SU-DHL-6 (cell line): ENCODE results near the gene NSMCE4A.

Experiments
- H2AFZ ChIP-seq: fragments of 200-600 bp; sonication (generic); 2 replicates; pipeline ENCODE4 v1.6.1; 2014; ENCODE audit warnings: low read depth, mild to moderate bottlenecking, moderate library complexity, mixed read lengths, antibody characterized with exemption, low read length; ENCODE audit not compliant: severe bottlenecking
- H3F3A ChIP-seq: fragments of 200-600 bp; shearing (Covaris generic); 2 replicates; pipeline ENCODE4 v1.6.0; 2016; ENCODE audit warnings: antibody characterized with exemption, mild to moderate bottlenecking; ENCODE audit not compliant: insufficient read depth
- H3K27ac ChIP-seq: fragments of 200-600 bp; sonication (generic); 2 replicates; pipeline ENCODE4 v1.5.1; 2016; ENCODE audit warnings: low read depth, mild to moderate bottlenecking, low read length, moderate library complexity, mixed read lengths
- H3K27me3 ChIP-seq: fragments of 200-600 bp; sonication (generic), shearing (Covaris generic); 2 replicates; pipeline ENCODE4 v1.6.0; 2014; ENCODE audit warnings: mild to moderate bottlenecking, low read length
- H3K36me3 ChIP-seq: fragments of 200-600 bp; sonication (generic); 2 replicates; pipeline ENCODE4 v1.6.1; 2014; ENCODE audit warnings: mild to moderate bottlenecking, low read length, mixed read lengths
- H3K4me2 ChIP-seq: fragments of 300-600, 200-600 bp; shearing (Covaris generic), sonication (generic); 2 replicates; pipeline ENCODE4 v1.6.0; 2014; ENCODE audit warnings: low read length, low read depth, mild to moderate bottlenecking; ENCODE audit not compliant: poor library complexity, severe bottlenecking
- H3K4me3 ChIP-seq: fragments of 200-600 bp; sonication (generic); 2 replicates; pipeline ENCODE4 v1.5.1; 2014; ENCODE audit warnings: antibody characterized with exemption, low read length, mild to moderate bottlenecking, mixed read lengths; ENCODE audit not compliant: insufficient read depth, poor library complexity, severe bottlenecking
- H3K79me2 ChIP-seq: fragments of 200-600 bp; sonication (generic); 2 replicates; pipeline ENCODE4 v1.6.1; 2014; ENCODE audit warnings: mild to moderate bottlenecking, low read length, moderate library complexity; ENCODE audit not compliant: insufficient read depth
- H3K9ac ChIP-seq: fragments of 200-600 bp; sonication (generic); 2 replicates; pipeline ENCODE4 v1.7.0; 2014; ENCODE audit warnings: mild to moderate bottlenecking, low read length
- H3K9me2 ChIP-seq: fragments of 200-600 bp; sonication (generic); replicated peaks from 2 replicates; pipeline ENCODE4 v1.6.1; 2014; ENCODE audit warnings: low read length; ENCODE audit not compliant: insufficient read depth
- H3K9me3 ChIP-seq: fragments of 200-600 bp; sonication (generic); 2 replicates; pipeline ENCODE4 v1.6.1; 2014; ENCODE audit warnings: low read length, mixed read lengths; ENCODE audit not compliant: insufficient read depth
- H4K20me1 ChIP-seq: fragments of 200-600 bp; sonication (generic); 2 replicates; pipeline ENCODE4 v1.6.1; 2014; ENCODE audit warnings: low read depth, mild to moderate bottlenecking, antibody characterized with exemption, low read length, moderate library complexity, mixed read lengths
- CTCF ChIP-seq: fragments of 200-600 bp; sonication (generic); IDR thresholded peaks from one replicate; pipeline ENCODE4 v1.5.1; 2017; ENCODE audit warnings: antibody characterized with exemption, mild to moderate bottlenecking, low read length, moderate library complexity; ENCODE audit not compliant: insufficient read depth, poor library complexity, severe bottlenecking
- EZH2phosphoT487 ChIP-seq: fragments of 200-600 bp; sonication (generic), shearing (Covaris generic); conservative IDR thresholded peaks from 2 replicates; pipeline ENCODE4 v1.6.1; 2018; ENCODE audit warnings: mild to moderate bottlenecking, antibody characterized with exemption, low read length, moderate library complexity, mixed read lengths

NSMCE4A gene

GRCh38 chr10:122021379-122021778 lies 46.4 kb upstream of the NSMCE4A start:
- no peak overlapping the region for H3K4me2 ChIP-seq
- H2AFZ ChIP-seq = no peak overlapping the region
- H3K79me2 ChIP-seq = no peaks in the 10 kb centered on the region
- H3K9ac ChIP-seq = no peak overlapping the region
- no peaks in the 10 kb centered on the region for H3K27me3 ChIP-seq
- H3K27ac ChIP-seq = no peak overlapping the region
- no peak overlapping the region for H3K4me3 ChIP-seq
- H3F3A ChIP-seq = no peaks in the 10 kb centered on the region
- no peaks in the 10 kb centered on the region for H3K9me3 ChIP-seq
- H3K9me2 ChIP-seq = no peaks in the 10 kb centered on the region
- TF ChIP-seq EZH2phosphoT487 = no peak
- H3K36me3 ChIP-seq = no peaks in the 10 kb centered on the region
- H4K20me1 ChIP-seq = no peaks in the 10 kb centered on the region

GRCh38 chr10:122020226-122020625 lies 45.2 kb upstream of the NSMCE4A start:
- H3K9me3 ChIP-seq = no peaks in the 10 kb centered on the region
- no peak overlapping the region for H3K4me3 ChIP-seq
- no peak overlapping the region for H3K27ac ChIP-seq
- H3K9me2 ChIP-seq = no peaks in the 10 kb centered on the region
- no peak overlapping the region for H3K9ac ChIP-seq
- no peak overlapping the region for H3K4me2 ChIP-seq
- H3K36me3 ChIP-seq = no peaks in the 10 kb centered on the region
- no peaks in the 10 kb centered on the region for H3K27me3 ChIP-seq
- H2AFZ ChIP-seq = no peak overlapping the region
- H4K20me1 ChIP-seq = no peaks in the 10 kb centered on the region
- TF ChIP-seq EZH2phosphoT487 (no peak), CTCF (no peak)
- no peaks in the 10 kb centered on the region for H3K79me2 ChIP-seq
- no peaks in the 10 kb centered on the region for H3F3A ChIP-seq

- Histone ChIP-seq H3K36me3 (no peaks in the 10 kb centered on the region), H4K20me1 (no peaks in the 10 kb centered on the region), H3K27me3 (no peaks in the 10 kb centered on the region), H3K27ac (no peak overlapping the region), H2AFZ (no peak overlapping the region), H3K9me2 (no peaks in the 10 kb centered on the region), H3K9me3 (no peaks in the 10 kb centered on the region), H3K79me2 (no peaks in the 10 kb centered on the region), H3K4me3 (no peak overlapping the region), H3K9ac (no peak overlapping the region), H3K4me2 (no peak overlapping the region), H3F3A (no peaks in the 10 kb centered on the region)
- TF ChIP-seq EZH2phosphoT487 = no peak
- no peak for TF ChIP-seq CTCF
Measured at GRCh38 chr10:122019414-122019975, 44.5 kb upstream of the NSMCE4A start.

- no peak overlapping the region for H3K9ac ChIP-seq
- no peak overlapping the region for H2AFZ ChIP-seq
- H3K4me2 ChIP-seq = no peak overlapping the region
Measured at GRCh38 chr10:122018951-122019413, 44.0 kb upstream of the NSMCE4A start.

More at GRCh38 chr10:122018951-122019413, 44.0 kb upstream of the NSMCE4A start:
- Histone ChIP-seq H3K27me3 (no peaks in the 10 kb centered on the region), H4K20me1 (no peaks in the 10 kb centered on the region), H3K36me3 (no peaks in the 10 kb centered on the region), H3K79me2 (no peaks in the 10 kb centered on the region), H3K9me2 (no peaks in the 10 kb centered on the region), H3K9me3 (no peaks in the 10 kb centered on the region), H3F3A (no peaks in the 10 kb centered on the region), H3K4me3 (no peak overlapping the region), H3K27ac (no peak overlapping the region)
- TF ChIP-seq EZH2phosphoT487 (no peak), CTCF (no peak)
